Measurements from ENCODE around the gene ZNF655. TPM values are rescaled to one million over a fixed set of nuclear protein-coding genes. Genes with fewer than 3 reads are reported as not detected.

ZNF655 gene
- total and polyA plus RNA-seq, 2 of the 8 experiments (the other 6 are each of a cell fraction or from before 2014, with no cell fraction given), result 27.1 to 37.8 TPM

- TF ChIP-seq CHD7 (IDR thresholded peaks at IDR 0.05; ENCODE audit: insufficient replicate concordance, low read length) (no peak), CHD1 (IDR thresholded peaks at IDR 0.05; ENCODE audit: low read depth, low read length) (no peak), ATF2 (IDR thresholded peaks at IDR 0.05; ENCODE audit: low read length) (no peak), BRCA1 (IDR thresholded peaks at IDR 0.05; ENCODE audit: low read depth, low read length) (no peak), YY1 (IDR thresholded peaks at IDR 0.05; ENCODE audit: low read depth, low read length) (0 out of 2 replicates have a peak, but pooled peaks have one; percentile 29), CHD2 (IDR thresholded peaks at IDR 0.05; ENCODE audit: low read length) (no peak), SP2 (IDR thresholded peaks at IDR 0.05; ENCODE audit: low read length) (peak; percentile 97), SIRT6 (IDR thresholded peaks at IDR 0.05; ENCODE audit: low read length) (no peak)
- TF ChIP-seq, protein P1, sequence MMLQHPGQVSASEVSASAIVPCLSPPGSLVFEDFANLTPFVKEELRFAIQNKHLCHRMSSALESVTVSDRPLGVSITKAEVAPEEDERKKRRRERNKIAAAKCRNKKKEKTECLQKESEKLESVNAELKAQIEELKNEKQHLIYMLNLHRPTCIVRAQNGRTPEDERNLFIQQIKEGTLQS (IDR thresholded peaks at IDR 0.05; ENCODE audit: insufficient read depth, low read depth, low read length), result no peak
Measured at GRCh38 chr7:99551767-99552463, 6.5 kb upstream of the ZNF655 start, which contains the start of gene FAM200A (continued).

All from H1 (cell line).